ENCODE measurements around the gene TUB. TPM values are rescaled to one million over a fixed set of nuclear protein-coding genes. Genes with fewer than 3 reads are reported as not detected.

Gene TUB
- polyA plus RNA-seq, 3 donors, result not detected

GRCh38 chr11:8107642-8108041, 26.6 kb downstream of the TUB start:
- H3K9me3 ChIP-seq (replicated peaks in 1 of 2; ENCODE audit: control insufficient read depth in 1 of 2, insufficient read depth in 1 of 2, low read length in 2 of 2), result no peaks in the 10 kb centered on the region
- H3K79me2 ChIP-seq (ENCODE audit: insufficient read depth, low read length), result no peaks in the 10 kb centered on the region
- no peaks in the 10 kb centered on the region for H4K20me1 ChIP-seq (ENCODE audit: insufficient read depth, low read length)
- Mint-ChIP-seq H3K27me3 (ENCODE audit: low read depth in 3 of 3) (peaks cover 0 to 2% (median 0%) of the 10 kb centered on the region in 3 donors), H3K27ac (no peak overlapping the region), H3K36me3 (no peaks in the 10 kb centered on the region), H3K4me3 (no peak overlapping the region), H3K9me3 (no peaks in the 10 kb centered on the region), H3K4me1 (no peaks in the 10 kb centered on the region)
- H3K4me2 ChIP-seq (replicated peaks; ENCODE audit: extremely low read depth, low read length, poor library complexity, severe bottlenecking), result no peak overlapping the region
- H3K27ac ChIP-seq (ENCODE audit: low read depth in 1 of 2, low read length in 2 of 2), result no peak overlapping the region
- no CpG with 5 or more reads among the region's 5 CpGs for WGBS (ENCODE audit: insufficient coverage)
- no peaks in the 10 kb centered on the region for H3K27me3 ChIP-seq (ENCODE audit: control insufficient read depth in 2 of 2, insufficient read depth in 2 of 2, low read length in 2 of 2)
- intact Hi-C loops (cut with micrococcal nuclease), result no loop called here
- no peak overlapping the region for H3K4me3 ChIP-seq (replicated peaks in 1 of 3; ENCODE audit: low read depth in 2 of 3, low read length in 3 of 3)
- H2AFZ ChIP-seq (ENCODE audit: insufficient read depth, low read depth, low read length, poor library complexity, severe bottlenecking), result no peak overlapping the region
- no peaks in the 10 kb centered on the region for H3K4me1 ChIP-seq (ENCODE audit: control insufficient read depth in 1 of 2, insufficient read depth in 2 of 2, low read length in 2 of 2)
- no peak for DNase-seq
- H3K9ac ChIP-seq (ENCODE audit: insufficient read depth, low read length, poor library complexity, severe bottlenecking), result no peak overlapping the region
- no peaks in the 10 kb centered on the region for H3K36me3 ChIP-seq (replicated peaks in 1 of 2; ENCODE audit: control insufficient read depth in 1 of 2, insufficient read depth in 2 of 2, low read length in 2 of 2)
- TF ChIP-seq CTCF (IDR thresholded peaks at IDR 0.05), result no peak

GRCh38 chr11:8108421-8108820, 27.4 kb downstream of the TUB start:
- H3K36me3 Mint-ChIP-seq, result no peaks in the 10 kb centered on the region

More at GRCh38 chr11:8108421-8108820, 27.4 kb downstream of the TUB start:
- H4K20me1 ChIP-seq (ENCODE audit: insufficient read depth, low read length), result no peaks in the 10 kb centered on the region
- no peaks in the 10 kb centered on the region for H3K27me3 ChIP-seq (ENCODE audit: control insufficient read depth in 2 of 2, insufficient read depth in 2 of 2, low read length in 2 of 2)
- no peak overlapping the region for H3K27ac ChIP-seq (ENCODE audit: low read depth in 1 of 2, low read length in 2 of 2)
- H3K4me3 ChIP-seq (replicated peaks in 1 of 3; ENCODE audit: low read depth in 2 of 3, low read length in 3 of 3), result no peak overlapping the region
- Mint-ChIP-seq H3K27ac (no peak overlapping the region), H3K4me1 (no peaks in the 10 kb centered on the region), H3K9me3 (peaks cover 0 to 2% (median 0%) of the 10 kb centered on the region in 7 donors), H3K4me3 (no peak overlapping the region), H3K27me3 (ENCODE audit: low read depth in 3 of 3) (peaks cover 0 to 2% (median 0%) of the 10 kb centered on the region in 3 donors)
- H3K4me1 ChIP-seq (ENCODE audit: control insufficient read depth in 1 of 2, insufficient read depth in 2 of 2, low read length in 2 of 2), result no peaks in the 10 kb centered on the region
- no peak overlapping the region for H3K4me2 ChIP-seq (replicated peaks; ENCODE audit: extremely low read depth, low read length, poor library complexity, severe bottlenecking)
- H3K36me3 ChIP-seq (replicated peaks in 1 of 2; ENCODE audit: control insufficient read depth in 1 of 2, insufficient read depth in 2 of 2, low read length in 2 of 2), result no peaks in the 10 kb centered on the region
- TF ChIP-seq CTCF (IDR thresholded peaks at IDR 0.05), result no peak
- H3K9ac ChIP-seq (ENCODE audit: insufficient read depth, low read length, poor library complexity, severe bottlenecking), result no peak overlapping the region
- no peaks in the 10 kb centered on the region for H3K79me2 ChIP-seq (ENCODE audit: insufficient read depth, low read length)
- DNase-seq, result no peak
- intact Hi-C loops (cut with micrococcal nuclease), result no loop called here
- H2AFZ ChIP-seq (ENCODE audit: insufficient read depth, low read depth, low read length, poor library complexity, severe bottlenecking), result no peak overlapping the region
- WGBS (ENCODE audit: insufficient coverage), result 100% methylated on average over 1 of the region's 2 CpGs
- H3K9me3 ChIP-seq (replicated peaks in 1 of 2; ENCODE audit: control insufficient read depth in 1 of 2, insufficient read depth in 1 of 2, low read length in 2 of 2), result peaks cover 0 to 4% of the 10 kb centered on the region in 2 donors

Measured in CD14-positive monocyte (primary cell).